Natural killer cell (primary cell): ENCODE data around the gene SBK3. TPM values are rescaled to one million over a fixed set of nuclear protein-coding genes. Genes with fewer than 3 reads are reported as not detected.

Experiments used
- ATAC-seq, 3 donors: fragments of 150-1000 bp in 2 of 3; fragments of 200-7000 bp in 1 of 3; cut with Tn5 transposase; 1 replicate in 1 of 3; 2 replicates in 2 of 3; pipeline ENCODE4 v1.10.0; 2021; ENCODE audit warnings: mild to moderate bottlenecking in 2 of 3, moderate library complexity in 2 of 3
- DNase-seq, 2 donors: peaks; one replicate each; pipeline versions ENCODE4 v3.0.0 to v3.0.0-alpha.2; 2013 to 2021; ENCODE audit warnings: mixed read lengths in 1 of 2
- H3K27ac ChIP-seq: one replicate; pipeline ENCODE4 v1.5.1; 2013; ENCODE audit warnings: mild to moderate bottlenecking, low read length
- H3K27me3 ChIP-seq: one replicate; pipeline ENCODE4 v1.6.1; 2013; ENCODE audit warnings: low read length; ENCODE audit not compliant: control insufficient read depth, insufficient read depth
- H3K36me3 ChIP-seq: one replicate; pipeline ENCODE4 v1.6.1; 2013; ENCODE audit warnings: low read length; ENCODE audit not compliant: control insufficient read depth, insufficient read depth
- H3K4me1 ChIP-seq: one replicate; pipeline ENCODE4 v1.6.1; 2013; ENCODE audit warnings: low read length; ENCODE audit not compliant: control insufficient read depth, insufficient read depth
- H3K4me3 ChIP-seq: one replicate; pipeline ENCODE4 v1.5.1; 2013; ENCODE audit warnings: low read length
- H3K9me3 ChIP-seq: one replicate; pipeline ENCODE4 v1.6.1; 2013; ENCODE audit warnings: low read length; ENCODE audit not compliant: control insufficient read depth, insufficient read depth
- H3K27ac Mint-ChIP-seq, 2 donors: one replicate each; pipeline ENCODE4 v1.8.0; 2022; ENCODE audit warnings: mild to moderate bottlenecking in 2 of 2, mixed read lengths in 2 of 2, moderate library complexity in 1 of 2
- H3K27me3 Mint-ChIP-seq, 2 donors: one replicate each; pipeline ENCODE4 v1.8.0; 2022; ENCODE audit warnings: low read depth in 2 of 2, mixed read lengths in 2 of 2
- H3K36me3 Mint-ChIP-seq: one replicate; pipeline ENCODE4 v1.8.0; 2022; ENCODE audit warnings: mixed read lengths
- H3K4me1 Mint-ChIP-seq, 2 donors: one replicate each; pipeline ENCODE4 v1.8.0; 2022; ENCODE audit warnings: mixed read lengths in 2 of 2
- H3K4me3 Mint-ChIP-seq: one replicate; pipeline ENCODE4 v1.8.0; 2022; ENCODE audit warnings: mild to moderate bottlenecking, moderate library complexity, mixed read lengths
- H3K9me3 Mint-ChIP-seq, 2 donors: one replicate each; pipeline ENCODE4 v1.8.0; 2022; ENCODE audit warnings: mixed read lengths in 2 of 2
- CTCF ChIP-seq: fragments of 200-600 bp; IDR thresholded peaks from one replicate; pipeline ENCODE4 v1.8.0; 2022; ENCODE audit warnings: antibody characterized with exemption
- WGBS: methylation state at CpG from one replicate; pipeline ENCODE4 v1.1.7; 2013; ENCODE audit warnings: missing lambda C conversion rate; ENCODE audit not compliant: insufficient coverage; 5-methylcytosine and 5-hydroxymethylcytosine counted together
- intact Hi-C: fragments of 100-400 bp; cut with micrococcal nuclease; formaldehyde crosslinking; loops from one replicate; pipeline ENCODE4 v1.14.2; 2022
- total RNA-seq, 4 donors: library from RNA; stranded (reverse); fragments of 120-200 nt in 1 of 4; gene quantifications; one replicate each; pipeline versions ENCODE4 v1.2.3 to v1.2.4, GENCODE V29; 2013 to 2022

The SBK3 gene
- total RNA-seq, 3 donors from 2014 or later (not counting 1 experiment from before 2014, with no cell fraction given), result not detected

GRCh38 chr19:55566823-55567222 is 21.5 kb upstream of the SBK3 start:
- DNase-seq (no peak), ATAC-seq (no peak)
- H3K4me1 Mint-ChIP-seq, result no peaks in the 10 kb centered on the region
- no peak overlapping the region for H3K27ac Mint-ChIP-seq
- H3K4me1 ChIP-seq, result no peaks in the 10 kb centered on the region
- H3K4me3 Mint-ChIP-seq, result no peak overlapping the region
- no peak overlapping the region for H3K27ac ChIP-seq
- no peaks in the 10 kb centered on the region for H3K9me3 Mint-ChIP-seq
- no peak overlapping the region for H3K4me3 ChIP-seq
- no peak for TF ChIP-seq CTCF
- peaks cover 0 to 12% of the 10 kb centered on the region in 2 donors for H3K27me3 Mint-ChIP-seq
- intact Hi-C loops, result no loop called here
- H3K27me3 ChIP-seq, result peaks cover 2% of the 10 kb centered on the region
- H3K36me3 ChIP-seq, result no peaks in the 10 kb centered on the region
- no peaks in the 10 kb centered on the region for H3K9me3 ChIP-seq
- WGBS, result 68% methylated on average over 9 of the region's 9 CpGs
- H3K36me3 Mint-ChIP-seq, result no peaks in the 10 kb centered on the region

- no peak overlapping the region for H3K27ac ChIP-seq
- H3K36me3 ChIP-seq, result no peaks in the 10 kb centered on the region
- H3K9me3 ChIP-seq, result peaks cover 8% of the 10 kb centered on the region
- ATAC-seq (no peak), DNase-seq (no peak)
- H3K27me3 Mint-ChIP-seq, result peaks cover 0 to 15% of the 10 kb centered on the region in 2 donors
- no peak overlapping the region for H3K4me3 ChIP-seq
- H3K9me3 Mint-ChIP-seq, result no peaks in the 10 kb centered on the region
- no peaks in the 10 kb centered on the region for H3K4me1 Mint-ChIP-seq
- TF ChIP-seq CTCF, result no peak
- 85% methylated on average over 12 of the region's 12 CpGs for WGBS
- H3K27ac Mint-ChIP-seq, result no peak overlapping the region
- H3K27me3 ChIP-seq, result peaks cover 2% of the 10 kb centered on the region
- no peaks in the 10 kb centered on the region for H3K4me1 ChIP-seq
- H3K36me3 Mint-ChIP-seq, result no peaks in the 10 kb centered on the region
- H3K4me3 Mint-ChIP-seq, result no peak overlapping the region
- intact Hi-C loops, result no loop called here
These were observed 17.9 kb upstream of the SBK3 start for GRCh38 chr19:55563261-55563690.

- Mint-ChIP-seq H3K4me3 (no peak overlapping the region), H3K4me1 (no peaks in the 10 kb centered on the region), H3K27ac (no peak overlapping the region), H3K27me3 (peaks cover 0 to 5% of the 10 kb centered on the region in 2 donors), H3K9me3 (no peaks in the 10 kb centered on the region), H3K36me3 (no peaks in the 10 kb centered on the region)
- Histone ChIP-seq H3K27ac (no peak overlapping the region), H3K4me1 (no peaks in the 10 kb centered on the region), H3K4me3 (no peak overlapping the region), H3K27me3 (no peaks in the 10 kb centered on the region), H3K36me3 (no peaks in the 10 kb centered on the region), H3K9me3 (peaks cover 8% of the 10 kb centered on the region)
- WGBS, result 89% methylated on average over 9 of the region's 9 CpGs
- DNase-seq, result no peak
- intact Hi-C loops, result no loop called here
- ATAC-seq, result no peak
- no peak for TF ChIP-seq CTCF
These were observed 14.3 kb upstream of the SBK3 start for GRCh38 chr19:55559684-55560083.

GRCh38 chr19:55554741-55555152 is 9.4 kb upstream of the SBK3 start:
- peaks cover 10 to 12% of the 10 kb centered on the region in 2 donors for H3K27me3 Mint-ChIP-seq

More at GRCh38 chr19:55554741-55555152, 9.4 kb upstream of the SBK3 start:
- Histone ChIP-seq H3K4me3 (no peak overlapping the region), H3K36me3 (no peaks in the 10 kb centered on the region), H3K27me3 (peaks cover 2% of the 10 kb centered on the region), H3K9me3 (no peaks in the 10 kb centered on the region), H3K27ac (no peak overlapping the region), H3K4me1 (no peaks in the 10 kb centered on the region)
- no peak for ATAC-seq
- intact Hi-C loops, result no loop called here
- DNase-seq, result no peak
- no peak for TF ChIP-seq CTCF
- H3K9me3 Mint-ChIP-seq, result no peaks in the 10 kb centered on the region
- no peaks in the 10 kb centered on the region for H3K4me1 Mint-ChIP-seq
- H3K4me3 Mint-ChIP-seq, result no peak overlapping the region
- 82% methylated on average over 8 of the region's 8 CpGs for WGBS
- H3K36me3 Mint-ChIP-seq, result no peaks in the 10 kb centered on the region
- H3K27ac Mint-ChIP-seq, result no peak overlapping the region
